Ascending aorta (tissue), 2 donors: ENCODE measurements around the gene TMEM151B. TPM values are rescaled to one million over a fixed set of nuclear protein-coding genes. Genes with fewer than 3 reads are reported as not detected.

ENCODE experiments used
- DNase-seq, 2 donors: peaks; one replicate each; pipeline ENCODE4 v3.0.0-alpha.2; 2019; ENCODE audit warnings: low spot score in 2 of 2
- H3K27ac ChIP-seq, 2 donors: fragments of 200-600 bp; sonication (generic); one replicate each; pipeline ENCODE4 v1.5.1; 2016 to 2017; ENCODE audit warnings: mild to moderate bottlenecking in 1 of 2
- H3K27me3 ChIP-seq: fragments of 200-600 bp; sonication (generic); one replicate; pipeline ENCODE4 v1.5.1; 2017
- H3K36me3 ChIP-seq, 2 donors: fragments of 200-600 bp; sonication (generic); one replicate each; pipeline ENCODE4 v1.5.1; 2016
- H3K4me1 ChIP-seq, 2 donors: fragments of 200-600 bp; sonication (generic); one replicate each; pipeline ENCODE4 v1.5.1; 2016 to 2017; ENCODE audit warnings: mild to moderate bottlenecking in 1 of 2
- H3K4me3 ChIP-seq, 2 donors: fragments of 200-600 bp; sonication (generic); one replicate each; pipeline ENCODE4 v1.5.1; 2016 to 2017; ENCODE audit warnings: mild to moderate bottlenecking in 1 of 2
- H3K9me3 ChIP-seq, 2 donors: fragments of 200-600 bp; sonication (generic); one replicate each; pipeline ENCODE4 v1.5.1; 2016
- CTCF ChIP-seq, 3 experiments: fragments of 200-600 bp in 2 of 3; fragments of 450-650 bp in 1 of 3; sonication (generic) in 2 of 3; IDR thresholded peaks; one replicate each; pipeline ENCODE4 v1.5.1; 2016 to 2019; ENCODE audit warnings: antibody characterized with exemption in 3 of 3, mild to moderate bottlenecking in 1 of 3, moderate library complexity in 1 of 3
- intact Hi-C: fragments of 100-400 bp; cut with DNase I; formaldehyde crosslinking; loops from one replicate; pipeline ENCODE4 v1.15.1; 2023
- total RNA-seq: library from RNA; depleted of rRNA; stranded (reverse); fragments of >200 nt; gene quantifications from one replicate; pipeline ENCODE4 v1.1.0, GENCODE V29; 2016

The TMEM151B gene
- total RNA-seq, 1 donor from 2014 or later: not detected

- intact Hi-C loops: no loop called here
- no peaks in the 10 kb centered on the region for H3K4me1 ChIP-seq
- H3K36me3 ChIP-seq: no peaks in the 10 kb centered on the region
- H3K27ac ChIP-seq: no peak overlapping the region
- TF ChIP-seq CTCF (IDR thresholded peaks at IDR 0.05): no peak
- no peak overlapping the region for H3K4me3 ChIP-seq
- H3K27me3 ChIP-seq: no peaks in the 10 kb centered on the region
- no peak for DNase-seq
- H3K9me3 ChIP-seq: no peaks in the 10 kb centered on the region
Observed at GRCh38 chr6:44333273-44333919, 63.1 kb downstream of the TMEM151B start.

- Histone ChIP-seq H3K4me1 (no peaks in the 10 kb centered on the region), H3K27me3 (no peaks in the 10 kb centered on the region), H3K27ac (no peak overlapping the region), H3K36me3 (no peaks in the 10 kb centered on the region), H3K4me3 (no peak overlapping the region), H3K9me3 (no peaks in the 10 kb centered on the region)
- no peak for TF ChIP-seq CTCF (IDR thresholded peaks at IDR 0.05)
- intact Hi-C loops: no loop called here
- DNase-seq: no peak
Observed at GRCh38 chr6:44333942-44334341, 63.7 kb downstream of the TMEM151B start.

- no peak for TF ChIP-seq CTCF (IDR thresholded peaks at IDR 0.05)
- no peak overlapping the region for H3K27ac ChIP-seq
- no peak for DNase-seq
- no peak overlapping the region for H3K4me3 ChIP-seq
- H3K27me3 ChIP-seq: no peaks in the 10 kb centered on the region
- H3K4me1 ChIP-seq: no peaks in the 10 kb centered on the region
- intact Hi-C loops: loop anchor here (2.0 kb wide), 1 partner anchor 167 kb away; no protein-coding TSS in a partner anchor
- no peaks in the 10 kb centered on the region for H3K9me3 ChIP-seq
- no peaks in the 10 kb centered on the region for H3K36me3 ChIP-seq
Observed at GRCh38 chr6:44335631-44336030, 65.4 kb downstream of the TMEM151B start.

GRCh38 chr6:44338228-44339122 is 68.2 kb downstream of the TMEM151B start:
- Histone ChIP-seq H3K4me3 (no peak overlapping the region), H3K9me3 (no peaks in the 10 kb centered on the region), H3K36me3 (no peaks in the 10 kb centered on the region), H3K27me3 (peaks cover 3% of the 10 kb centered on the region), H3K27ac (no peak overlapping the region), H3K4me1 (no peaks in the 10 kb centered on the region)
- intact Hi-C loops: loop anchor here (1.0 kb wide), 2 partner anchors 70 to 242 kb away; no protein-coding TSS in a partner anchor
- TF ChIP-seq CTCF (IDR thresholded peaks at IDR 0.05): peak; percentile 50 to 67 (median 55)
- peak in 1 of 2 donors; percentile 76 for DNase-seq

GRCh38 chr6:44339301-44339700 is 69.1 kb downstream of the TMEM151B start:
- H3K4me3 ChIP-seq: no peak overlapping the region
- H3K27me3 ChIP-seq: peaks cover 3% of the 10 kb centered on the region
- no peak overlapping the region for H3K27ac ChIP-seq
- no peaks in the 10 kb centered on the region for H3K9me3 ChIP-seq
- intact Hi-C loops: no loop called here
- H3K36me3 ChIP-seq: no peaks in the 10 kb centered on the region
- no peak for TF ChIP-seq CTCF (IDR thresholded peaks at IDR 0.05)
- no peak for DNase-seq
- no peaks in the 10 kb centered on the region for H3K4me1 ChIP-seq
